GM20000 (cell line): ENCODE data around the gene ANKRD6.

Experiments used
- DNase-seq: peaks from one replicate; pipeline ENCODE4 v3.0.0; 2012; ENCODE audit warnings: low spot score
- CTCF ChIP-seq: IDR thresholded peaks from 2 replicates; pipeline ENCODE4 v1.5.1; 2012; ENCODE audit warnings: mild to moderate bottlenecking, control low read depth; ENCODE audit errors: extremely low read depth, missing control alignments

Gene ANKRD6

GRCh38 chr6:89583559-89583958 lies 150.6 kb downstream of the ANKRD6 start:
- TF ChIP-seq CTCF: no peak
- no peak for DNase-seq

GRCh38 chr6:89584539-89584938 lies 151.6 kb downstream of the ANKRD6 start:
- TF ChIP-seq CTCF: no peak
- no peak for DNase-seq

- no peak for DNase-seq
- TF ChIP-seq CTCF: no peak
Observed at GRCh38 chr6:89585154-89585553, 152.2 kb downstream of the ANKRD6 start.

- DNase-seq: no peak
- no peak for TF ChIP-seq CTCF
Observed at GRCh38 chr6:89589297-89590025, 156.5 kb downstream of the ANKRD6 start.

GRCh38 chr6:89590133-89590532 lies 157.2 kb downstream of the ANKRD6 start:
- TF ChIP-seq CTCF: no peak
- no peak for DNase-seq

GRCh38 chr6:89591745-89592144 lies 158.8 kb downstream of the ANKRD6 start:
- TF ChIP-seq CTCF: no peak

GRCh38 chr6:89596056-89596455 lies 163.1 kb downstream of the ANKRD6 start:
- DNase-seq: peak; percentile 73
- TF ChIP-seq CTCF: no peak

More at GRCh38 chr6:89591745-89592144, 158.8 kb downstream of the ANKRD6 start:
- no peak for DNase-seq
